ENCODE results near the gene FILIP1L. TPM values are rescaled to one million over a fixed set of nuclear protein-coding genes. Genes with fewer than 3 reads are reported as not detected.

FILIP1L gene
- total RNA-seq, 4 donors from 2014 or later = 113 to 149 (median 122) TPM

DNA sequence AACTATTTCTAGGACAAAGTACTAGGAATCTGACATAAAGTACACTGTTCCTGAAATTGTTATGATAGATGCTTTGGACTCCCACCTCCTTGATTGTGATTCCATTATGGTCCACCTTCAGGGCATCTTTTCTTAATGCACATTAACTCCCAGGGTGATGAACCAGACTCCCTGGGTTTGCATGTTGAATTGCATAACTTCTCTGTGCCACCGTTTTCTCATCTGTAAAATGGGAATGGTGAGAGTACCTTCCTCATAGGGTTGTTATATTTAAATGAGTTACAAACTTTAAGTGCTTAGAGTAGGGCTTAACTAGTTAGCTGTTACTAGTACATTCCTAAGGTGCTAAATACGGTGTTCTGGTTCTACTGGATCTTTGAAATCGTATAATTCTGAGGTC, 214.7 kb downstream of the FILIP1L start:
- no peak for ATAC-seq
- H3K4me3 ChIP-seq = no peak overlapping the region
- no peak for TF ChIP-seq EP300 (IDR thresholded peaks at IDR 0.05)
- WGBS, 2 donors (ENCODE audit: low coverage in 1 of 2) = 90 to 97% methylated on average over 3 of the region's 3 CpGs
- no peaks in the 10 kb centered on the region for H3K36me3 ChIP-seq
- peaks cover 9 to 30% (median 11%) of the 10 kb centered on the region in 3 donors for H3K4me1 ChIP-seq
- no peak overlapping the region for H3K27ac ChIP-seq
- no peaks in the 10 kb centered on the region for H3K9me3 ChIP-seq
- no peaks in the 10 kb centered on the region for H3K27me3 ChIP-seq

DNA sequence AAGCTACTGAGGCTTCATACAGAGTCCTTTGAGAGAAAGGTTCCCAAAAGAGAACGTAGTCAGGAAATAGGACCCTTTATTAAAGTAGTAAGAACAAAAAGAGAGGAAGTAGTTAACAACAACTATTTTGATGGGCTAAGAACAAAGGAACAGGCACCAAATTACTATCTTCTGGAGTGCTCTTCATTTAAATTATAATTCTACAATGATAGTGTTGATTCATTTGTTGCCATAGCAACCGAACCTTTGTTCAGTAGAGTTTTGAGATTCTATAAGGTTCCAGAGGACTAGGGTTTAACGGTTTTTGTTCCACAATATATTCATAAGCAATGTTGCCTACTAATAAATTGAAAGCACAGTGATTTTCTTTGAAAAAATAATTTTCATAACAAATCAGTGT, 217.8 kb downstream of the FILIP1L start:
- Histone ChIP-seq H3K36me3 (no peaks in the 10 kb centered on the region), H3K4me1 (peaks cover 5 to 20% (median 7%) of the 10 kb centered on the region in 3 donors), H3K4me3 (no peak overlapping the region), H3K9me3 (no peaks in the 10 kb centered on the region), H3K27me3 (no peaks in the 10 kb centered on the region), H3K27ac (no peak overlapping the region)
- TF ChIP-seq POLR2A (IDR thresholded peaks at IDR 0.05) (no peak), EP300 (IDR thresholded peaks at IDR 0.05) (no peak), POLR2AphosphoS5 (IDR thresholded peaks at IDR 0.05) (no peak)
- TF ChIP-seq, protein P1, sequence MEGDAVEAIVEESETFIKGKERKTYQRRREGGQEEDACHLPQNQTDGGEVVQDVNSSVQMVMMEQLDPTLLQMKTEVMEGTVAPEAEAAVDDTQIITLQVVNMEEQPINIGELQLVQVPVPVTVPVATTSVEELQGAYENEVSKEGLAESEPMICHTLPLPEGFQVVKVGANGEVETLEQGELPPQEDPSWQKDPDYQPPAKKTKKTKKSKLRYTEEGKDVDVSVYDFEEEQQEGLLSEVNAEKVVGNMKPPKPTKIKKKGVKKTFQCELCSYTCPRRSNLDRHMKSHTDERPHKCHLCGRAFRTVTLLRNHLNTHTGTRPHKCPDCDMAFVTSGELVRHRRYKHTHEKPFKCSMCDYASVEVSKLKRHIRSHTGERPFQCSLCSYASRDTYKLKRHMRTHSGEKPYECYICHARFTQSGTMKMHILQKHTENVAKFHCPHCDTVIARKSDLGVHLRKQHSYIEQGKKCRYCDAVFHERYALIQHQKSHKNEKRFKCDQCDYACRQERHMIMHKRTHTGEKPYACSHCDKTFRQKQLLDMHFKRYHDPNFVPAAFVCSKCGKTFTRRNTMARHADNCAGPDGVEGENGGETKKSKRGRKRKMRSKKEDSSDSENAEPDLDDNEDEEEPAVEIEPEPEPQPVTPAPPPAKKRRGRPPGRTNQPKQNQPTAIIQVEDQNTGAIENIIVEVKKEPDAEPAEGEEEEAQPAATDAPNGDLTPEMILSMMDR (IDR thresholded peaks at IDR 0.05) = no peak
- WGBS, 2 donors (ENCODE audit: low coverage in 1 of 2) = 76 to 79% methylated on average over 2 to 3 of the region's 3 CpGs
- ATAC-seq = no peak

DNA sequence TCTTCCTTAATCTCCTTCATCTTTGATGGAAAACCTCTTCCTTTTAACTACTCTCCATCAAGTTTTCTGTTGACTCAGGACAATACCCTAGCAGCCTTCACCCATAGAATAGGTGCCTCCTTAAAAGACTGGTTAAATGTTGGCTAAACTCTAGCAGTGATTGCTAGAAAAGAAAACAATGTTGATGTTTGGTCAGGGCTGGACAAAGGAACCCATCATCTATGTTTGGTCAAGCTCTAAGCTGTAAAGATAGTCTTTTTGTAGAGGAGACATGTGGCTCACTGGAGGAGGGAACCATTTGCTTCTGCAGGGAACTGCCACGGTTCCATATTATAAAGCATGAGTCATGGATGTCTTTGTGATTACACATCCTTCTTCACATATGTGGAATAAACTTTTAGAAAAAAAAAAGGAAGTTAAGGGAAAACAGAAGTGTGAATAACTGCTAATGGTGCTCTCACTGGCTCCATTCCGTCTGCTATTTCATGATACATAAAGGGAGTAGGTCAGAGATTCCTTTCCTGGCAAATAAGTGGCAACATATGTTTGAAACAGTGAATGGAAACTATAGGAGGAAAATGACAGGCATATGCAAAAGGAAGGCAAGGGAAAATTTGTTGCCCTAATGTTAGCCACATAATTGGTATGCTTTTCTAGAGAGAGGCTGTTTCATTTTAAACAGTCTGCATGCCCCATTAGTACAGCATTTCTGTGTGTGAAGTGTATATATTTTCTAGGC, 218.4 kb downstream of the FILIP1L start:
- peak; percentile 51 for ATAC-seq
- no peaks in the 10 kb centered on the region for H3K27me3 ChIP-seq

DNA sequence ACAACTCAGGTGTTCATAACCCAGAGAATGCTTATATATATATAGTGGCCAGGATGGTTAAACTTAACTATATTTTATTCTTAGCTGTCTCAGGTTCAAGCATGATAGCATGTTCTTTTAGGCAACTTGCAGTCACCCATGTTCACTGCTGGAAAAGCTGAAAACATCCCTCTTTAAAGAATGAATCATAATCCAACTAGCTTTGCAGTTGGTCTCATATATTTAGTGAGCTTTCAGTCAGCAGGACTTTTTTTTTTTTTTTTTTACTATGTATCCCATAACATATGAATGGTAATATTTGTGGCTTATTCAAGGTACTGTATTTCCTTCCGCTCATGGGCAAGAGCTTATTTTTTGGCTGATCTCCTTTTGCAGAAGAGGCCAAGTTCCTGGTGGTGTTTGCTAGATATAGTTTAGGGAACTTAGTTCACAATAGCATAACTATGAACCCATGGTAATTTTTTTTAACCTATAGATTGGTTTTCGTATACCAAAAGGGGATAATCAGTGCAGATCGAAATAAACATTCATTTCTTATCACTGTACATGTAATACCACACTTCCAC, 219.1 kb downstream of the FILIP1L start:
- Histone ChIP-seq H3K27ac (no peak overlapping the region), H3K4me3 (no peak overlapping the region), H3K9me3 (peaks cover 0 to 3% (median 0%) of the 10 kb centered on the region in 3 donors), H3K4me1 (peaks cover 0 to 10% (median 0%) of the 10 kb centered on the region in 3 donors), H3K27me3 (no peaks in the 10 kb centered on the region), H3K36me3 (no peaks in the 10 kb centered on the region)
- WGBS, 2 donors (ENCODE audit: low coverage in 1 of 2) = 68 to 80% methylated on average over 2 to 3 of the region's 3 CpGs
- no peak for ATAC-seq
- TF ChIP-seq, protein P1 (IDR thresholded peaks at IDR 0.05) = no peak

More for the DNA sequence above, 218.4 kb downstream of the FILIP1L start:
- H3K4me1 ChIP-seq = peaks cover 3 to 14% (median 5%) of the 10 kb centered on the region in 3 donors
- no peak overlapping the region for H3K27ac ChIP-seq
- no peak overlapping the region for H3K4me3 ChIP-seq
- TF ChIP-seq POLR2A (IDR thresholded peaks at IDR 0.05) (no peak), POLR2AphosphoS5 (IDR thresholded peaks at IDR 0.05) (no peak), EP300 (IDR thresholded peaks at IDR 0.05) (no peak)
- TF ChIP-seq, protein P1 (IDR thresholded peaks at IDR 0.05) = no peak
- H3K36me3 ChIP-seq = no peaks in the 10 kb centered on the region
- 32 to 69% methylated on average over 2 of the region's 2 CpGs for WGBS, 2 donors (ENCODE audit: low coverage in 1 of 2)
- H3K9me3 ChIP-seq = no peaks in the 10 kb centered on the region

DNA sequence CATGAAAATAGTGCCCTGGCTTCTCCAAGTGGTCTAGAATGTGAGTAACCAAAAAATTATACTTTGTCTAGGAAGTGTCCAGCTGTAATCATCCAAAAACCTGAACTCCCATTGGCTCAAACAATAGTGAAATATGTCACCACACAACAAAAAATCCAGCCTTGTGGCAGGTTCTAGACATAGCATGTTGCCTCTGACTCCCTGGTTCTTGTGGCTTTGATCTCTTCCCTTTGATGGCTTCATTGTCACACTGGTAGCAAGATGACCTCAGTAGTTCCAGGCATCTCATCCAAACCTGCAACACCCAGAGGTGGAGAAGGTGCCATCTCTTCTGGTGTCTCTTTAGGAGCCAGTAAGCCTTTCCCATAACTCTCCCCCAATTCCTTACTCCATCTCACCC, 222.0 kb downstream of the FILIP1L start:
- H3K4me3 ChIP-seq = no peak overlapping the region
- H3K9me3 ChIP-seq = peaks cover 0 to 4% (median 0%) of the 10 kb centered on the region in 3 donors
- no peaks in the 10 kb centered on the region for H3K27me3 ChIP-seq
- H3K4me1 ChIP-seq = no peaks in the 10 kb centered on the region
- H3K36me3 ChIP-seq = no peaks in the 10 kb centered on the region
- no peak overlapping the region for H3K27ac ChIP-seq
- no peak for ATAC-seq
- TF ChIP-seq POLR2AphosphoS5 (IDR thresholded peaks at IDR 0.05) = no peak
- TF ChIP-seq POLR2A (IDR thresholded peaks at IDR 0.05) = no peak
- no peak for TF ChIP-seq EP300 (IDR thresholded peaks at IDR 0.05)
- TF ChIP-seq, protein P1 (IDR thresholded peaks at IDR 0.05) = no peak
